Measurements from ENCODE around the gene PARVA. TPM values are rescaled to one million over a fixed set of nuclear protein-coding genes. Genes with fewer than 3 reads are reported as not detected.

Gene PARVA
- total RNA-seq, 2 experiments from 2014 or later = 0.22 to 0.38 TPM

- Mint-ChIP-seq H3K9me3 (no peaks in the 10 kb centered on the region), H3K36me3 (ENCODE audit: low read depth) (no peaks in the 10 kb centered on the region), H3K4me3 (no peak overlapping the region), H3K27me3 (ENCODE audit: low read depth) (no peaks in the 10 kb centered on the region), H3K27ac (no peak overlapping the region), H3K4me1 (ENCODE audit: low read depth) (no peaks in the 10 kb centered on the region)
- no peak for DNase-seq
- CTCF ChIA-PET = no interaction called here
- intact Hi-C loops (cut with micrococcal nuclease) = no loop called here
Measured at GRCh38 chr11:12547953-12548650, 170.7 kb downstream of the PARVA start.

DNA sequence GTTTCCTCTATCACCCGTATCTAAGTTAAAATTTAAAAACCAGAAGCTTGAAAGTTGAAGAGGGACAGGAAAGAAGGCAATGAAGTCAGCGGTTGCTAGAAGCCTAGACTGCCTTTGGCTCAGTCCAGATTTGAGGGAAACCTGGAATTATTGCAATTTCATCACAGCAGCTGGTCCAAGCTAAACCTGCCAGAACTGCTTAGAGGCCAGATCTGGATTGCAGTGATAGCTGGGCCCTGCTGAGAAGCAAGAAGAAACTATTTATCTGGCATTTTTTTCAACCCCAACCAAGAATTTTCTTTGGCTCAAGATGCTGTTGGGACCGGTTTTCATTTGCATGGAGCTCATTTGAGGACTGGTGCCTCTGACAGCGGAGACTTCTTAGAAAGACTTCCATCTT is 175.3 kb downstream of the PARVA start:
- no peaks in the 10 kb centered on the region for H3K4me1 Mint-ChIP-seq (ENCODE audit: low read depth)
- CTCF ChIA-PET = no interaction called here

DNA sequence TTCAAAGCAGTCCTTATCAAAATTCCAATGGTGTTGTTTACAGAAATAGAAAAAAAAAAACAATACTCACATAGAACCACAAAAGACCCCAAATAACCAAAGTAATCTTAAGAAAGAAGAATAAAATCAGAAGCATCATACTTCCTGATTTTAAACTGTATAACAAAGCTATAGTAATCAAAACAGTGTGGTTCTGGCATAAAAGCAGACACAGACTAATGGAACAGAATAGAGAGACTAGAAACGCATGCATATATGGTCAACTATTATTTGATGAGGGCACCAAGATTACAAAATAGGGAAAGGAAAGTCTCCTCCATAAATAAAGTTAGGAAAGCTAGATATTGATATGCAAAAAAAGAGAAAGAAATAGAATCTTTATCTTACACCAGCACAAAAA is 176.8 kb downstream of the PARVA start:
- H3K4me1 Mint-ChIP-seq (ENCODE audit: low read depth) = no peaks in the 10 kb centered on the region
- H3K9me3 Mint-ChIP-seq = no peaks in the 10 kb centered on the region
- peaks cover 11% of the 10 kb centered on the region for H3K27me3 Mint-ChIP-seq (ENCODE audit: low read depth)
- intact Hi-C loops (cut with micrococcal nuclease) = no loop called here
- no peaks in the 10 kb centered on the region for H3K36me3 Mint-ChIP-seq (ENCODE audit: low read depth)
- CTCF ChIA-PET = interaction anchor here (0.6 to 0.7 kb wide), 2 partner anchors 140 to 685 kb away, joined by 3 to 4 read pairs; no protein-coding TSS in a partner anchor
- no peak overlapping the region for H3K4me3 Mint-ChIP-seq
- no peak overlapping the region for H3K27ac Mint-ChIP-seq
- DNase-seq = no peak

More for the DNA sequence above, 175.3 kb downstream of the PARVA start:
- Mint-ChIP-seq H3K36me3 (ENCODE audit: low read depth) (no peaks in the 10 kb centered on the region), H3K27ac (no peak overlapping the region), H3K27me3 (ENCODE audit: low read depth) (peaks cover 11% of the 10 kb centered on the region), H3K9me3 (no peaks in the 10 kb centered on the region), H3K4me3 (no peak overlapping the region)
- no peak for DNase-seq
- intact Hi-C loops (cut with micrococcal nuclease) = no loop called here

DNA sequence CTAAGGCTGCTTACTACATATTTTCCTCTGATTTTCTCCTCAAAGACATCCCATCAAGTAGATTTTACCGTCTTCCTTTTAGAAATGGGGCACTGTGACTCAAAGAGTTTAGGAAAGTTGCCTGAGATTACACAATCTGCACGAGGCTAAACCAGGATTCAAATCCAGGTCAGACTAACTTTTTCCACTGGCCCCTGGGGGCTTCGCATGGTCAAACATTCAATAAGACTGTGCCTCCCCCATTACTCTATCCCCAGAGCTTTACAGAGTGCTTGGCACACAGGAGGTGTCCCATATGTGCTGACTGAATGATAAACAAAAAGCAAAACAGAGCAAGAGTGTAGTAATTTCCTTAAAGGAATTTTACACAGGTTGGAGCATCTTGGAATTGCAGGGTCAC is 178.8 kb downstream of the PARVA start:
- H3K27ac Mint-ChIP-seq = no peak overlapping the region
- H3K27me3 Mint-ChIP-seq (ENCODE audit: low read depth) = peaks cover 11% of the 10 kb centered on the region
- no peak overlapping the region for H3K4me3 Mint-ChIP-seq
- H3K9me3 Mint-ChIP-seq = no peaks in the 10 kb centered on the region
- CTCF ChIA-PET = no interaction called here
- H3K36me3 Mint-ChIP-seq (ENCODE audit: low read depth) = no peaks in the 10 kb centered on the region
- no peak for DNase-seq
- no peaks in the 10 kb centered on the region for H3K4me1 Mint-ChIP-seq (ENCODE audit: low read depth)
- intact Hi-C loops (cut with micrococcal nuclease) = no loop called here

- H3K9me3 Mint-ChIP-seq = no peaks in the 10 kb centered on the region
- intact Hi-C loops (cut with micrococcal nuclease) = no loop called here
- no peak for DNase-seq
- no peak overlapping the region for H3K27ac Mint-ChIP-seq
- H3K36me3 Mint-ChIP-seq (ENCODE audit: low read depth) = no peaks in the 10 kb centered on the region
- no peak overlapping the region for H3K4me3 Mint-ChIP-seq
- peaks cover 12% of the 10 kb centered on the region for H3K27me3 Mint-ChIP-seq (ENCODE audit: low read depth)
- H3K4me1 Mint-ChIP-seq (ENCODE audit: low read depth) = no peaks in the 10 kb centered on the region
- CTCF ChIA-PET = no interaction called here
Measured at GRCh38 chr11:12556788-12557384, 179.5 kb downstream of the PARVA start.

DNA sequence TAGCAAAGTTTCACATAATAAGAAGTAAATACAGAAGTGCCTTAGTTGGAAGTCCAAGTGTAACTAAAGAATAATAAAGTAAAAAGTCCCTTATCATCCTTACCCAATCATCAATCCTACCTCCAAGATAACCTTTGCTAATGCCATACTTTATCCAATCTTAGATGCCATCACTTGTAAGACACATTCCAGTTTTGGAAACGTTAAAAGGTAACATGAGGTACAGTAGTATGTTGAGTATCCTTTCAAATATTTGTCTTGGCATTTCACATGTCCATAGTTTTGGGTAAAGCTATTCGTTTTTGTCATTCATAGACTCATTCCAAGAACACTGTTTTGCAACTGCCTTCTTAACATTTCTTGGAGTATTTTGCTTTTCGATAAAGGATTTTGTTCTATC is 181.6 kb downstream of the PARVA start:
- H3K27ac Mint-ChIP-seq = no peak overlapping the region
- DNase-seq = no peak
- H3K36me3 Mint-ChIP-seq (ENCODE audit: low read depth) = no peaks in the 10 kb centered on the region
- peaks cover 12% of the 10 kb centered on the region for H3K27me3 Mint-ChIP-seq (ENCODE audit: low read depth)
- intact Hi-C loops (cut with micrococcal nuclease) = no loop called here
- no peaks in the 10 kb centered on the region for H3K9me3 Mint-ChIP-seq
- no peaks in the 10 kb centered on the region for H3K4me1 Mint-ChIP-seq (ENCODE audit: low read depth)
- CTCF ChIA-PET = no interaction called here
- H3K4me3 Mint-ChIP-seq = no peak overlapping the region

GRCh38 chr11:12560362-12560761 is 183.0 kb downstream of the PARVA start:
- H3K9me3 Mint-ChIP-seq = no peaks in the 10 kb centered on the region
- CTCF ChIA-PET = no interaction called here
- no peaks in the 10 kb centered on the region for H3K4me1 Mint-ChIP-seq (ENCODE audit: low read depth)
- intact Hi-C loops (cut with micrococcal nuclease) = no loop called here
- no peak for DNase-seq
- H3K4me3 Mint-ChIP-seq = no peak overlapping the region
- H3K27ac Mint-ChIP-seq = no peak overlapping the region
- no peaks in the 10 kb centered on the region for H3K36me3 Mint-ChIP-seq (ENCODE audit: low read depth)
- peaks cover 13% of the 10 kb centered on the region for H3K27me3 Mint-ChIP-seq (ENCODE audit: low read depth)

DNA sequence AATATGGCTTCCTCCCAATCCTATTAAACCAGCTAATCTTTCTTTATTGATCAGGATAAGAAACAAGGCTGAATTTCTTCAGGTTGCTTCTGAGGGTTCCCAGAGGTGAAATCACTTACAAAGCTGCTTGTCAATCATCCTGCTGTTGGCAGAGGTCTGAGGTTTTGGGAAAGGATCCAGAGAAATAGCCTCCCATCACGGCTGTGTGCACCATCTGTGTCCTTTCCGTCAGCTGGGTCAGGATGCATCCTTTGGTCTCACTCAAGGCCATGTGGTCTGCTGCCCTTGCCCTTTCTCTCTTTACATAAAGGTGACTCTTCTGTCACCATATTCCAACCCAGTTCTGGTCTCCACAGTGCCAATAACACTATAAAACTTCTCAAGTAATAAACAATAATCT is 183.5 kb downstream of the PARVA start:
- intact Hi-C loops (cut with micrococcal nuclease) = no loop called here
- Mint-ChIP-seq H3K4me1 (ENCODE audit: low read depth) (no peaks in the 10 kb centered on the region), H3K27me3 (ENCODE audit: low read depth) (peaks cover 11% of the 10 kb centered on the region), H3K9me3 (no peaks in the 10 kb centered on the region), H3K4me3 (no peak overlapping the region), H3K27ac (no peak overlapping the region), H3K36me3 (ENCODE audit: low read depth) (no peaks in the 10 kb centered on the region)
- CTCF ChIA-PET = no interaction called here
- DNase-seq = no peak

GRCh38 chr11:12564012-12564411 is 186.6 kb downstream of the PARVA start:
- H3K4me3 Mint-ChIP-seq = no peak overlapping the region
- no peak overlapping the region for H3K27ac Mint-ChIP-seq
- intact Hi-C loops (cut with micrococcal nuclease) = no loop called here
- CTCF ChIA-PET = no interaction called here
- H3K9me3 Mint-ChIP-seq = no peaks in the 10 kb centered on the region
- H3K36me3 Mint-ChIP-seq (ENCODE audit: low read depth) = no peaks in the 10 kb centered on the region
- H3K27me3 Mint-ChIP-seq (ENCODE audit: low read depth) = peaks cover 11% of the 10 kb centered on the region
- no peaks in the 10 kb centered on the region for H3K4me1 Mint-ChIP-seq (ENCODE audit: low read depth)
- DNase-seq = no peak

- Mint-ChIP-seq H3K36me3 (ENCODE audit: low read depth) (no peaks in the 10 kb centered on the region), H3K27me3 (ENCODE audit: low read depth) (peaks cover 13% of the 10 kb centered on the region), H3K4me1 (ENCODE audit: low read depth) (no peaks in the 10 kb centered on the region), H3K27ac (no peak overlapping the region), H3K4me3 (no peak overlapping the region), H3K9me3 (no peaks in the 10 kb centered on the region)
- CTCF ChIA-PET = interaction anchor here (1.2 kb wide), 1 partner anchor 196 kb away, joined by 3 read pairs; no protein-coding TSS in a partner anchor
- intact Hi-C loops (cut with micrococcal nuclease) = no loop called here
- DNase-seq = no peak
Measured at GRCh38 chr11:12565406-12565805, 188.0 kb downstream of the PARVA start.

GRCh38 chr11:12567746-12568460 is 190.5 kb downstream of the PARVA start:
- DNase-seq = no peak
- Mint-ChIP-seq H3K27me3 (ENCODE audit: low read depth) (peaks cover 17% of the 10 kb centered on the region), H3K4me1 (ENCODE audit: low read depth) (no peaks in the 10 kb centered on the region), H3K4me3 (no peak overlapping the region), H3K36me3 (ENCODE audit: low read depth) (no peaks in the 10 kb centered on the region), H3K27ac (no peak overlapping the region), H3K9me3 (no peaks in the 10 kb centered on the region)
- CTCF ChIA-PET = no interaction called here
- intact Hi-C loops (cut with micrococcal nuclease) = no loop called here

DNA sequence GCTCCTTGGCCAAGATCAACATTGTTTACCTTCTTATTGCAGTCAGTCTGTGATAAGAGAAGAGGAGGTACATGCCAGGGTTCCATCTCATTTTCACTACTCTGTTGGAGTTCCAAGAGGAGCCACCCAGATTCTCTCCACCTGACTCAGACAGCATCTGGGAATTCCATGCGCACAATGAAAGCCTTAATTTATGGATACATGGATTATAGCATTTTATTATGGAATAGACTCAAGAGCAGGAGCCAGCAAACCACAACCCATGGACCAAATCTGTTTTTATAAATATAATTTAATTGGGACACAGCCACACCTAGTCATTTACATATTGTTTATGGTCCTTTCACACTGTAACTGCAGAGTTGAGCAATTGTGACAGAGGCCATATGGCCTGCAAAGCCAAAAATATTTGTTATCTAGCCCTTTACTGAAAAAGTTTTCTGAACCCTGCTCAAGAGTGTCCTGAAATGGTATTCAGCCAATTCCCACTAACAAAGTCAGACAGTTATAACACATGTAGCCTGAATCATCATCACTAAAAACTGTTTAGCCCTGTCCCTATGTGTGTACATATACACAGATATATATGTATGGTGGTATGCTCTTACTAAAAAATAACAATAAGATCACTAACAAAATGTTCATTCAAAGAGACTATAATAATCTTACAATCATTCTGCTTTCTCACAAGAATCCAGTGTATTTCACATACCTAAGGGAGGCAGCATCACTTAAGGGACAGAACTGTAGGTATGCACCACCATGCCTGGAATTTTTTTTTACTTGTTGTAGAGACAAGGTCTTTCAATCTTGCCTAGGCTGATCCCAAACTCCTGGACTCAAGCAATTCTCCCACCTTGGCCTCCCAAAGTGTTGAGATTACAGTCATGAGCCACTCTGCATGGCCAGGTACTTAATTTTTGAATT is 192.4 kb downstream of the PARVA start:
- Mint-ChIP-seq H3K36me3 (ENCODE audit: low read depth) (no peaks in the 10 kb centered on the region), H3K9me3 (no peaks in the 10 kb centered on the region), H3K4me3 (no peak overlapping the region), H3K4me1 (ENCODE audit: low read depth) (no peaks in the 10 kb centered on the region), H3K27me3 (ENCODE audit: low read depth) (peaks cover 17% of the 10 kb centered on the region), H3K27ac (no peak overlapping the region)
- CTCF ChIA-PET = no interaction called here
- intact Hi-C loops (cut with micrococcal nuclease) = no loop called here
- no peak for DNase-seq

Data from activated naive CD4-positive, alpha-beta T cell treated with anti-CD3 and anti-CD28 coated beads for 36 hours (primary cell).